Gastrocnemius medialis (tissue), 4 donors: ENCODE results near the gene CCDC85B. TPM values are rescaled to one million over a fixed set of nuclear protein-coding genes. Genes with fewer than 3 reads are reported as not detected.

ENCODE experiments used
- ATAC-seq, 2 donors: fragments of 150-250 bp; one replicate each; pipeline ENCODE4 v1.9.1; 2016
- DNase-seq, 2 donors: peaks; one replicate each; pipeline ENCODE4 v3.0.0-alpha.2; 2019
- H3K27ac ChIP-seq, 4 donors: fragments of 200-600 bp; sonication (generic); 1 replicate in 1 of 4; 2 replicates in 3 of 4; pipeline ENCODE4 v1.5.1; 2016 to 2018; ENCODE audit warnings: mild to moderate bottlenecking in 2 of 4, moderate library complexity in 1 of 4
- H3K27me3 ChIP-seq, 3 donors: fragments of 200-600 bp; sonication (generic) in 2 of 3; 1 replicate in 1 of 3; 2 replicates in 2 of 3; pipeline versions ENCODE4 v1.5.1 to v1.6.0; 2016 to 2019; ENCODE audit warnings: mild to moderate bottlenecking in 1 of 3, moderate library complexity in 1 of 3
- H3K36me3 ChIP-seq, 2 donors: fragments of 200-600 bp; sonication (generic) in 1 of 2; one replicate each; pipeline ENCODE4 v1.5.1; 2017 to 2018
- H3K4me1 ChIP-seq, 2 donors: fragments of 200-600 bp; sonication (generic) in 1 of 2; one replicate each; pipeline ENCODE4 v1.5.1; 2016 to 2017; ENCODE audit warnings: mild to moderate bottlenecking in 2 of 2
- H3K4me3 ChIP-seq, 4 donors: fragments of 200-600 bp; sonication (generic) in 3 of 4; 1 replicate in 1 of 4; 2 replicates in 3 of 4; pipeline ENCODE4 v1.5.1; 2016 to 2019; ENCODE audit warnings: mild to moderate bottlenecking in 2 of 4
- H3K9me3 ChIP-seq, 3 donors: fragments of 200-600 bp; sonication (generic) in 2 of 3; 1 replicate in 1 of 3; 2 replicates in 2 of 3; pipeline ENCODE4 v1.5.1; 2016 to 2019
- CTCF ChIP-seq, 5 experiments: fragments of 450-650 bp in 3 of 5; fragments of 200-600 bp in 2 of 5; sonication (generic) in 2 of 5; IDR thresholded peaks in 4 of 5; conservative IDR thresholded peaks in 1 of 5; 1 replicate in 4 of 5; 2 replicates in 1 of 5; pipeline ENCODE4 v1.5.1; 2016 to 2019; ENCODE audit warnings: antibody characterized with exemption in 5 of 5, mild to moderate bottlenecking in 3 of 5, moderate library complexity in 3 of 5
- POLR2A ChIP-seq, 2 donors: fragments of 450-650 bp; IDR thresholded peaks; one replicate each; pipeline ENCODE4 v1.6.1; 2017; ENCODE audit warnings: antibody characterized with exemption in 2 of 2, mild to moderate bottlenecking in 2 of 2, moderate library complexity in 2 of 2
- in situ Hi-C, 4 donors: fragments of 200-750 bp; cut with MboI; loops; one replicate each; pipeline versions ENCODE4 v1.15.0 to v1.8.0; 2017; ENCODE audit warnings: low sequenced_read_pairs in 4 of 4
- intact Hi-C: fragments of 100-400 bp; cut with DNase I; formaldehyde crosslinking; loops from one replicate; pipeline ENCODE4 v1.15.1; 2023; ENCODE audit warnings: low total_unique reads
- total RNA-seq, 4 donors: library from RNA; depleted of rRNA; stranded (reverse); fragments of >200 nt; gene quantifications; one replicate each; pipeline versions ENCODE4 v1.1.0 to v1.2.3, GENCODE V29; 2016

Gene CCDC85B
- total RNA-seq, 4 donors from 2014 or later, result 25.4 to 81.3 (median 42.4) TPM

GRCh38 chr11:65854161-65854592 is 36.3 kb upstream of the CCDC85B start:
- Histone ChIP-seq H3K4me3 (no peak overlapping the region), H3K27me3 (no peaks in the 10 kb centered on the region), H3K9me3 (peaks cover 0 to 4% (median 0%) of the 10 kb centered on the region in 3 donors), H3K36me3 (peaks cover 0 to 48% of the 10 kb centered on the region in 2 donors), H3K4me1 (peaks cover 17 to 22% of the 10 kb centered on the region in 2 donors), H3K27ac (no peak overlapping the region)
- DNase-seq, result no peak
- TF ChIP-seq CTCF (IDR thresholded peaks at IDR 0.05 in 4 of 5, conservative IDR thresholded peaks at IDR 0.05 in 1 of 5), result no peak
- no peak for TF ChIP-seq POLR2A (IDR thresholded peaks at IDR 0.05)
- in situ Hi-C loops, result no loop called here
- ATAC-seq, result no peak
- intact Hi-C loops, result no loop called here

- Histone ChIP-seq H3K27ac (no peak overlapping the region), H3K27me3 (no peaks in the 10 kb centered on the region), H3K4me3 (no peak overlapping the region), H3K4me1 (peaks cover 17 to 22% of the 10 kb centered on the region in 2 donors), H3K9me3 (peaks cover 0 to 4% (median 0%) of the 10 kb centered on the region in 3 donors), H3K36me3 (peaks cover 0 to 48% of the 10 kb centered on the region in 2 donors)
- ATAC-seq (no peak), DNase-seq (no peak)
- TF ChIP-seq POLR2A (IDR thresholded peaks at IDR 0.05) (no peak), CTCF (IDR thresholded peaks at IDR 0.05 in 4 of 5, conservative IDR thresholded peaks at IDR 0.05 in 1 of 5) (no peak)
- in situ Hi-C loops (no loop called here), intact Hi-C loops (loop anchor here (5.0 kb wide), 1 partner anchor 627 kb away; the partner anchor contains the start of gene DPP3)
Measured at GRCh38 chr11:65854852-65855837, 35.3 kb upstream of the CCDC85B start.

GRCh38 chr11:65855927-65856363 is 34.5 kb upstream of the CCDC85B start:
- Histone ChIP-seq H3K4me1 (peaks cover 17 to 22% of the 10 kb centered on the region in 2 donors), H3K27me3 (no peaks in the 10 kb centered on the region), H3K4me3 (peak overlapping the region; percentile 88 to 98 (median 91)), H3K9me3 (peaks cover 0 to 4% (median 0%) of the 10 kb centered on the region in 3 donors), H3K36me3 (peaks cover 0 to 47% of the 10 kb centered on the region in 2 donors), H3K27ac (peak overlapping the region in 3 of 4 donors; percentile 95 to 99 (median 95))
- in situ Hi-C loops (no loop called here), intact Hi-C loops (loop anchor here (2.0 to 5.0 kb wide), 2 partner anchors 626 to 723 kb away; partner anchors contain the start of gene DPP3)
- TF ChIP-seq CTCF (IDR thresholded peaks at IDR 0.05 in 4 of 5, conservative IDR thresholded peaks at IDR 0.05 in 1 of 5) (no peak), POLR2A (IDR thresholded peaks at IDR 0.05) (no peak)
- DNase-seq (no peak), ATAC-seq (no peak)

GRCh38 chr11:65856689-65857499 is 33.6 kb upstream of the CCDC85B start:
- Histone ChIP-seq H3K36me3 (peaks cover 0 to 44% of the 10 kb centered on the region in 2 donors), H3K4me1 (peaks cover 26 to 31% of the 10 kb centered on the region in 2 donors), H3K27ac (peak overlapping the region; percentile 95 to 99 (median 96)), H3K27me3 (no peaks in the 10 kb centered on the region), H3K9me3 (no peaks in the 10 kb centered on the region), H3K4me3 (peak overlapping the region; percentile 88 to 98 (median 91))
- TF ChIP-seq POLR2A (IDR thresholded peaks at IDR 0.05) (peak in 1 of 2 donors; percentile 59), CTCF (IDR thresholded peaks at IDR 0.05 in 4 of 5, conservative IDR thresholded peaks at IDR 0.05 in 1 of 5) (no peak)
- DNase-seq (peak; percentile 60 to 65), ATAC-seq (peak; percentile 13 to 16)
- intact Hi-C loops (loop anchor here (1.0 to 5.0 kb wide), 3 partner anchors 62 to 724 kb away; partner anchors contain the start of genes C11orf68, DPP3 and DRAP1), in situ Hi-C loops (no loop called here)
